ENCODE measurements around the gene COA7. TPM values are rescaled to one million over a fixed set of nuclear protein-coding genes. Genes with fewer than 3 reads are reported as not detected.

The COA7 gene
- polyA plus RNA-seq, 3 donors, result 4.8 to 8.5 (median 6.2) TPM

DNA sequence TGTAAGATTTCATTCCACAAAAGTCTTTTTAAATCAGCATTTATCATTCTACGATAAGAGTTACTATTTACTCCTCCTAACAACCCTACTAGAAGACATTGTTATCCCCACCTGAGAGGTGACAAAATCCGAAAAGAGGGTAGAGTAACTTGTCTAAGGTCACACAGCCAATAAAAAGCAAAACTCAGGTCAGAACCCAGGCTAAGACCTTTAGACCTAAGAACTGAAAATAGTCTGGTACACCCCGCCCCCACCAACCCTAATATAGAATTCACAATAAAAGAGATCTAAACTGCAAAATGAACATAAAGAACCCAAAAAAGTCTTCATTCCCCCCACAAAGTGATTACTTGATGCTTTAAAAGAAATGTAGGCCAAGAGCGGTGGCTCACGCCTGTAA lies 18.6 kb downstream of the COA7 start:
- peaks cover 0 to 2% of the 10 kb centered on the region in 2 donors for H3K36me3 Mint-ChIP-seq
- no peak for DNase-seq
- no peak overlapping the region for H3K27ac Mint-ChIP-seq
- no peaks in the 10 kb centered on the region for H3K27me3 Mint-ChIP-seq (ENCODE audit: low read depth in 3 of 3)
- TF ChIP-seq, protein P1, sequence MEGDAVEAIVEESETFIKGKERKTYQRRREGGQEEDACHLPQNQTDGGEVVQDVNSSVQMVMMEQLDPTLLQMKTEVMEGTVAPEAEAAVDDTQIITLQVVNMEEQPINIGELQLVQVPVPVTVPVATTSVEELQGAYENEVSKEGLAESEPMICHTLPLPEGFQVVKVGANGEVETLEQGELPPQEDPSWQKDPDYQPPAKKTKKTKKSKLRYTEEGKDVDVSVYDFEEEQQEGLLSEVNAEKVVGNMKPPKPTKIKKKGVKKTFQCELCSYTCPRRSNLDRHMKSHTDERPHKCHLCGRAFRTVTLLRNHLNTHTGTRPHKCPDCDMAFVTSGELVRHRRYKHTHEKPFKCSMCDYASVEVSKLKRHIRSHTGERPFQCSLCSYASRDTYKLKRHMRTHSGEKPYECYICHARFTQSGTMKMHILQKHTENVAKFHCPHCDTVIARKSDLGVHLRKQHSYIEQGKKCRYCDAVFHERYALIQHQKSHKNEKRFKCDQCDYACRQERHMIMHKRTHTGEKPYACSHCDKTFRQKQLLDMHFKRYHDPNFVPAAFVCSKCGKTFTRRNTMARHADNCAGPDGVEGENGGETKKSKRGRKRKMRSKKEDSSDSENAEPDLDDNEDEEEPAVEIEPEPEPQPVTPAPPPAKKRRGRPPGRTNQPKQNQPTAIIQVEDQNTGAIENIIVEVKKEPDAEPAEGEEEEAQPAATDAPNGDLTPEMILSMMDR (IDR thresholded peaks at IDR 0.05), result no peak
- Histone ChIP-seq H4K20me1 (ENCODE audit: insufficient read depth, low read length) (no peaks in the 10 kb centered on the region), H3K27me3 (ENCODE audit: control insufficient read depth in 2 of 2, insufficient read depth in 2 of 2, low read length in 2 of 2) (no peaks in the 10 kb centered on the region), H3K4me3 (replicated peaks in 1 of 3; ENCODE audit: low read depth in 2 of 3, low read length in 3 of 3) (no peak overlapping the region), H3K9me3 (replicated peaks in 1 of 2; ENCODE audit: control insufficient read depth in 1 of 2, insufficient read depth in 1 of 2, low read length in 2 of 2) (no peaks in the 10 kb centered on the region), H3K27ac (ENCODE audit: low read depth in 1 of 2, low read length in 2 of 2) (no peak overlapping the region), H2AFZ (ENCODE audit: insufficient read depth, low read depth, low read length, poor library complexity, severe bottlenecking) (no peak overlapping the region), H3K4me2 (replicated peaks; ENCODE audit: extremely low read depth, low read length, poor library complexity, severe bottlenecking) (no peak overlapping the region), H3K4me1 (ENCODE audit: control insufficient read depth in 1 of 2, insufficient read depth in 2 of 2, low read length in 2 of 2) (peaks cover 10 to 16% of the 10 kb centered on the region in 2 donors), H3K9ac (ENCODE audit: insufficient read depth, low read length, poor library complexity, severe bottlenecking) (no peak overlapping the region), H3K36me3 (replicated peaks in 1 of 2; ENCODE audit: control insufficient read depth in 1 of 2, insufficient read depth in 2 of 2, low read length in 2 of 2) (no peaks in the 10 kb centered on the region), H3K79me2 (ENCODE audit: insufficient read depth, low read length) (no peaks in the 10 kb centered on the region)
- WGBS (ENCODE audit: insufficient coverage), result 95% methylated on average over 4 of the region's 5 CpGs
- intact Hi-C loops (cut with micrococcal nuclease), result no loop called here
- H3K4me1 Mint-ChIP-seq, result peaks cover 22% of the 10 kb centered on the region
- no peak overlapping the region for H3K4me3 Mint-ChIP-seq
- H3K9me3 Mint-ChIP-seq, result peaks cover 0 to 3% (median 0%) of the 10 kb centered on the region in 7 donors

DNA sequence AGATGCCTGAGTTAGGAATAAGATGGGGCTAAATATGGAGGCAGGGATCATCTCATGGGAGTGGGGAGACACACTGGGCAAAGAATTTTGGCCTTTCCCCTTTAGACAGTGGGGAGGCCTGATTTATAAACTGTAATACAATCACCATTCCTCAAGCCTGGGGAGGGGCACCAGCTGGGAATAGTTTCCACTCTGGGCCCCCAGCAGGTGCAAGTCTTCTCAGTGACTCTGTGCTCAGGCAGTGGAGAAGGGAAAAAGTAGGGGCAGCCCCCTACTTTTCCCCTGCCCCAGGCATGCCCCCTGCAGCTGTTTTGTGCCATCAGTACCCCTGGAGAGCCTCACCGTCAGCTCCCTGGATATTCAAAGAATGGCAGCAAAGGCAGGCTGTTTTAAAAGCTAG lies 19.1 kb downstream of the COA7 start:
- DNase-seq, result no peak
- H3K4me3 ChIP-seq (replicated peaks in 1 of 3; ENCODE audit: low read depth in 2 of 3, low read length in 3 of 3), result no peak overlapping the region
- no peaks in the 10 kb centered on the region for H3K9me3 ChIP-seq (replicated peaks in 1 of 2; ENCODE audit: control insufficient read depth in 1 of 2, insufficient read depth in 1 of 2, low read length in 2 of 2)
- peaks cover 10 to 16% of the 10 kb centered on the region in 2 donors for H3K4me1 ChIP-seq (ENCODE audit: control insufficient read depth in 1 of 2, insufficient read depth in 2 of 2, low read length in 2 of 2)
- H2AFZ ChIP-seq (ENCODE audit: insufficient read depth, low read depth, low read length, poor library complexity, severe bottlenecking), result no peak overlapping the region
- WGBS (ENCODE audit: insufficient coverage), result 100% methylated on average over 1 of the region's 1 CpG
- H3K4me2 ChIP-seq (replicated peaks; ENCODE audit: extremely low read depth, low read length, poor library complexity, severe bottlenecking), result no peak overlapping the region
- no peaks in the 10 kb centered on the region for H3K27me3 ChIP-seq (ENCODE audit: control insufficient read depth in 2 of 2, insufficient read depth in 2 of 2, low read length in 2 of 2)
- intact Hi-C loops (cut with micrococcal nuclease), result no loop called here
- H4K20me1 ChIP-seq (ENCODE audit: insufficient read depth, low read length), result no peaks in the 10 kb centered on the region
- no peaks in the 10 kb centered on the region for H3K27me3 Mint-ChIP-seq (ENCODE audit: low read depth in 3 of 3)
- no peaks in the 10 kb centered on the region for H3K79me2 ChIP-seq (ENCODE audit: insufficient read depth, low read length)
- no peak overlapping the region for H3K9ac ChIP-seq (ENCODE audit: insufficient read depth, low read length, poor library complexity, severe bottlenecking)
- peaks cover 0 to 2% of the 10 kb centered on the region in 2 donors for H3K36me3 Mint-ChIP-seq
- TF ChIP-seq, protein P1 (IDR thresholded peaks at IDR 0.05), result no peak
- H3K27ac Mint-ChIP-seq, result no peak overlapping the region
- H3K4me1 Mint-ChIP-seq, result peaks cover 24% of the 10 kb centered on the region
- H3K27ac ChIP-seq (ENCODE audit: low read depth in 1 of 2, low read length in 2 of 2), result no peak overlapping the region
- no peak overlapping the region for H3K4me3 Mint-ChIP-seq
- peaks cover 0 to 3% (median 0%) of the 10 kb centered on the region in 7 donors for H3K9me3 Mint-ChIP-seq
- H3K36me3 ChIP-seq (replicated peaks in 1 of 2; ENCODE audit: control insufficient read depth in 1 of 2, insufficient read depth in 2 of 2, low read length in 2 of 2), result no peaks in the 10 kb centered on the region

Data from CD14-positive monocyte (primary cell).